Activated naive CD4-positive, alpha-beta T cell (primary cell): ENCODE data around the gene HOXB5.

Experiments
- DNase-seq, 4 experiments: peaks; one replicate each; lab custom pipeline; 2025; lab: John Stamatoyannopoulos, UW

Gene HOXB5

DNA sequence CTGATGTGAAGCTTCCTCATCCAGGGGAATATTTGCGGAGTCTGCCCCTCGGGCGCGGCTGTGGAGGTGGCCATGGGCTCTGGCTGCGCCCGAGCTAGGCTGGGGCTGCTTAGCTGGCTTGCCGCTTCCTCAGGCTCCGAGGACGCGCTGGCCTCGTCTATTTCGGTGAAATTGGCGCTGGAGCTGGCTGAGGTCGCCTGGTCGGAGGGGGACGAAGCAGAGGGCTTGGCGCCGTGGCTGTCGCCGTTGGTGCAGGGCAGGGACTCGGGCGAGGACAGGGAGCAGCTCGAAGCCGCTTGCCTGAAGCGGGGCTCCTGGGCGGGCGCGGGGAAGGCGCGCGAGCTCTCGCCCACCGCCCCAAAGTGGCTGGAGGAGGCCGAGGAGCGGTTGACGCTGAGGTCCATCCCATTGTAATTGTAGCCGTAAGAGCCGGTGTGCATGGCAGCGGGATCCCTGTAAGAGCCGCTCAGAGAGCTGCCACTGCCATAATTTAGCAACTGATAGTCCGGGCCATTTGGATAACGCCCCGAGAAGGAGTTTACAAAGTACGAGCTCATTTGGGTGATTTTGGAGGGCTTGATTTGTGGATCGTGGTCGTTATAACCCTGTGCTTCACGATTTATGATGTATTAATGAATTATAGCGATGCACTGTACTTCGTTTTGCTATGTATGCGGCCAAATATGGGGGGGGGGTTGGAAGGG, at the start of gene HOXB5:
TSS of gene HOXB5 (minus strand) at position 654 of the 704 bp plus-strand sequence. CDS start at position 557, 97 bp downstream.
- DNase-seq, result no peak

DNA sequence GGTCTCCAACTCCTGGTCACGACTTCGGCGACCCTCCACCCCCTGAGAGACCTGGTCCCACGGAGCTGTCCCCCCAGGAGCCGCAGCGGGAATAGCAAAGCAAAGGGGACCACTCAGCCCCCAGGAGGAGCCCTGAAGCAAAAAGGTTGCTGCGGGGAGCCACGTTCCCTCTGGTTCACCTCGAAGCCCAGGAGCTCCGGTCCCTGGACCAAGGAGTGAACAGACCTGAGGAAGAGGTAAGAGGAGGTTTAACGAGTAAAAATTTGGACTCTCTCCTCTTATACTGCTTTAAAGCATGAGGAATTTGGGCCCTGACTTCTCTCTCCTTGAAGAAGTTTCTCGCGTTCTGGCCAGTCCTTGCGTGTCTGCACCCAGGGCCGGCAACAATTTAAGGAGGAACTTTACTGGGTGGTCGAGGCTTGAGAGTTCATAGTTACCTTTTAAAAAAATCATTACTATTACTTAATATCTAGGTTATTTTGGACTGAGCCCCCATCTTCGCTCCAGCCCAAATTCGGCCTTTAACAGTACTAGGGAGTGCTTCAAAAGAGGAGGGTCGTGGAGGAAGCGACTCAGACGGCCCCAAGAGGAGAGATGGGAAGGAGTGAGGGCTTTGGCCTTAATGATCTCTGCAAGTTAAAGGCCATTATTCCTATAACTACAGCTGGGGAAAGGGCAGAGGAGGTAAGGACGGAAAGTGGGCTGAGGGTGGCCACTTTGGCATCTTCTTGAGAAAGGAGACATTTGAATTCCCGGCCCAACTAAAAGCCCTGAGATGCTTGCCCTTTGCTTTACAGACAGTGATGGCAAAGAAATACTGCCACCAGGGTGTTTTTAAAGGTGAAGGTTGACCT, 49.5 kb upstream of the HOXB5 start:
- DNase-seq, result no peak

DNA sequence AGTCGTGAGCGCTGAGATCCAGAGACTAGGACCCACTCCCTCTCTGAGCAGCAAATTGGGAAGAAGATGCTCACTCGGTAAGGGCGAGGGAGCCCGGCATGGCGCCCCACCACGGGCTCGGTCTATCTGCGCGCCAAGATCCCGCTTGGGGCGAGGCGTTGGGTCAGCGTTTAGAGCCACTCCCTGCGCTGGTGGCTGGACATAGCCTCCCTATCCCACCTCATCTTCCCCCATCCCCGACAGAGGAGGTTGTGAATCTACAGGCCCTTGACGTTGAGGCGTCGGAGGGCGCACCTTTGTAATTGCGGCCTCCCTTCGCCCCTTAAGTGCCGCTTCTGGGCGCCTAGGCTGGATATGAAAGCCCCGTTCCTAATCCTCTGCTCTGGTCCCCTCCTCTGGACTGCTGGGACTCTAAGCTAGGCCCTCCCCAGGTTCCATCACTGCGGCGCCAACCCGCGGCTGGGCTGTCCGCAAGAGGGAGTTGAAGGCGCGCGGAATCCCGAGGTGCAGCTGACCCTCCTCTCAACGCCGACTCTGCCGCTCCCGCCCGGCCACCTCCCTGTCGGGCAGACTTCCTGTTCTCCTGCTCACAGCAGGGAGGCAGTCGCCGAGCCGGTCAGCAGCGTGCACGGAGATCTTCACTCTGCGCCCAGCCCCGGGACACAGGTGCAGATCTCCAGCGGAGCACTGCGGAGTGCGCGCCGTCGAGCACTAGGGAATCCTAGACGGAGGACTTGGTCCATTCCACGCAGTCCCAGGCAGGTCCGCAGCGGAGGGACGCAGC, 48.7 kb upstream of the HOXB5 start:
- no peak for DNase-seq

GRCh38 chr17:48641541-48642058, 48.0 kb upstream of the HOXB5 start:
- DNase-seq, result no peak

DNA sequence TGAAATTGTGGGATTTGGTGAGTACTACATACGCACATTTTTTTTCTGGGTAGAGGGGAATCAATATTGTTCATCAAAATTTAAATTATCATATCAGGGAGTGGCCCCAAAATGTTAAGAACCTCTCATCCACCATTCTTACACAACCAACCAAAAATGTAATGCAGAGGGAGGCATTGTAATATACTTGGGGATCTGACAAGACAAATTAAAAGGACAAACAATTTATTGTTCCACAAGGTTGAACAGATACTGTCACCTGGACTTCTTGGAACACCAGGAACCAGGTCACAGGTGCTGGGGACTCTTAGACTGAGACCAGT, 47.2 kb upstream of the HOXB5 start:
- DNase-seq, result no peak

GRCh38 chr17:48639982-48640857, 46.6 kb upstream of the HOXB5 start:
- no peak for DNase-seq

- no peak for DNase-seq
These were observed 45.6 kb upstream of the HOXB5 start for GRCh38 chr17:48639136-48639535.

DNA sequence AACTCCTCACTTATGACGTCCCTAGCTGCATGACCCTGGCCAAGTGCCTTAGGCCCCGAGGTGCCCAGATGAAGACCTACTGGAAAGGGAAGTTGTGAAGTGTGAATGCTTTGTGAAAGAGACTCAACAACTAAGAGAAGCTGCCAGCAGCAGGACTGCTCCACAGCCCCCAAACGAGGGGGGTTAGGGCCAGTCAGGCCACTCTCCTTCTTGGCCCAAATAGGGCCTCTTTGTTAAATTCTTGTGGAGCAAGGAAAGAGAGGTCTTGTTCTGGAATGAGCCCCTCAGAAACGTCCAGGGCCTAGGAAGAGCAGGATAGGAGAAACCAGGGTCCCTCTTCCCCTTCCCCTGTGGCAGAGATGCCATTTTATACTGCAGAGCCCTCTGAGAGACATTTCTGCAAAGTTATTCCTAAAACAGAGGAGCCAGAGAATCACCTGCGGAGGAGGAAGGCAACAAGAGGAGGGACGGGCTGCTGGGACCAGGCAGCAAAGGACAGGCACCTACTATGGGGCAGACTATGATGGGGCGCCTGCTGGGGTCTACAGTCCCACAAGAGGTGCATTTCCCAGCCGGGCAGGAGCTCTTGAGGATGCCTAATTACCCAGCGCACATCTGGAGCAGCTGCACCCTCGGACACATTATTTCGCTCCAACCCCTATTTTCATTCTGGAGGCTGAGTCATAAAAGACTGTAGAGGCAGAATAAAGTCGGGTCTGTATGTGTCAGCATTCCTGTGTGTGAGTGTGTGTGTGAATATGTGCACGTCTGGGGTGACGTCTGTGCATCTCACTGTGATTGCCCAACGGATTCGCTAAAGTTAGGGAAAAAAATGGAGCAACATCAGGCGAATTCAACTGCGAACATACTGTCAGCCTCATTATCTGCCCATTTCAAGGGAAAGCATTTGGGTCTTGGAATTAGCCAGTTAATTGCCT, 44.0 kb upstream of the HOXB5 start:
- DNase-seq, result no peak

- DNase-seq, result peak in 2 of 4 experiments; percentile 58 to 60
These were observed 42.8 kb upstream of the HOXB5 start for GRCh38 chr17:48636177-48637018.

GRCh38 chr17:48634493-48635208, 41.1 kb upstream of the HOXB5 start:
- no peak for DNase-seq

DNA sequence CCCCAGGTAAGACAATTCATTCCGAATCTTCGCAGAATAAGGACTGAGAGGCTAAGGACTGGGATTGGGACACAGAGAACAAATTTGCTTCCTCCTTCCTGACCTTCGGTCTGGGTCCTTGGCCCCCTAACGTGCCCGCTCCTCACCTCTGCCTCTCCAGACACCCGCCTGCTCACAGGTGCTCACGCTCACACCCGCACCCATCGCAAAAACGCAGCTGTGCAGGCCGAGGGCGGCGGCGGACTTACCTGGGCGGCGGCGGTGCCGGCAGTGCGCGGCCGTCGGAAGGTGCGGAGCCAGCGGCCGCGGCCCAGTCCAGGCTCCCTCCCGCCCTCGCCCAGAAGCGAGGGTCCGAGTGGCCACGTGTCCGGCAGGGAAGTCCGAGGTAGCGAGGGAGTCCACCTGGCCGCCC, 39.7 kb upstream of the HOXB5 start:
- no peak for DNase-seq

DNA sequence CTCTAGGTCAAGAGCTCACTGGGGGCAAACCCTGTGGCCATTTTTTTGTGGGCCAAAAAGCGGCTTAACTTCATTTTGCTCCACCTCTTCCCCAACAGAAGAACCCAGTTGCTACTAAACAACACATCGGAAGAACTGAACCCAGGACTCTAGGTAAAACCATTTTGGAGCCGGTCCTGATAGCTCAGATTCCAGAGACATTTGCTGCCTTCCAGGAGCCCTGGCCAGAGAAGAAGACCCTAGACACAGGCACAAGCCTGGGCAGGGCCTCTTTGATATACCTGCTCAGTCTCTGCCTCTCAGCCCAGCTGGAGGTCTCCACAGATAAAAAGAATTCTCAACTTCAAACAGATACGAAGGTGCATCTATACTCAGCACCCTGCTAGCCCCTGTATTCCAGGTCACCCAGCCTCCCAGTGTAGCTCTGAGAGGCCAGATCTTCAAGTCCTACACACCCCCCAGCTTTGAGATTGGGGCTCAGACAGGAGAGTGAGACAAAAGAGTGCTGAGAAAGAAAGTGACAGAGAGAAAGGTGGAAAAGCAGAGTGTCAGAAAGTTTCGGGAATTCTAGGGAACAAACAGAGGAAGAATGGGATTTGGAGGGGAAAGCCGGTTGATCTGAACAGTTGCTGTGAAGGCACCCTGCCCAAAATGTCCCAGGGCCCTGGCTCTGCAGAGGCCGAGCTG, 39.1 kb upstream of the HOXB5 start:
- no peak for DNase-seq

- DNase-seq, result no peak
These were observed 38.4 kb upstream of the HOXB5 start for GRCh38 chr17:48631693-48632578.

- no peak for DNase-seq
These were observed 37.5 kb upstream of the HOXB5 start for GRCh38 chr17:48630925-48631692.

GRCh38 chr17:48630009-48630924, 36.7 kb upstream of the HOXB5 start:
- no peak for DNase-seq
